Measurements from ENCODE around the gene NFASC.

Gene NFASC

DNA sequence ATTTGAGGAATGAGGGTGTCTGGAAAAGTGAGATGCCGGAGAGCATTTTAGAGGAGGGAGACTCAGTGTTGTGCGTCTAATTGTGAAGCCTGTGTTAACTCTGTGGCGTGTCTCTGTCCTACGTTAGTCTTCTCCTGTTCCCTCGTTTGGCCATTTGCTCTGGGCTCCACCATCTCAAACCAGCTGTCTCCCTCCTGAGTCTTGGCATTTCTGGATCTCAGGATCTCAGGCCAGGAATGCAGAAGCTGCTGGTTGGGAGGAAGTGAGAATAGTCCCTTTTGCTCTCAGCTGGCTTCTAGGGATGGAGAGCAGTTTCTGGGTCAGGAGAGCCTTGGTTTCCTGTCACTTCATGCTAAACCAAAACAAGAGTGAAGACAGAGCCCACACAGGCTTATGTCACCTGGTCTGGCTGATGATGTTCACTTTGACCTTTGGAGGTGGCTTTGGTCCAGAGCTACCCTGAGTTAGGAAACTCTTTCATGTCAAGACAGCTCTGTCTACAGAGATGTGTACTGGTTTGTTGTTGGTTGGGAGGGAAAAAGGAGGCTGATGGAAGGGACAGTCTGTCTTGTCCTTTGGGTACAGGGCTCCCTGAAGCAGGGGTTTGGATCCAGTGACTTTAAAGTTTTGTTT is 859 bp downstream of the NFASC start:
- Mint-ChIP-seq H3K4me3 (no peak overlapping the region), H3K4me1 (ENCODE audit: low read depth) (no peaks in the 10 kb centered on the region), H3K27me3 (peaks cover 4% of the 10 kb centered on the region), H3K36me3 (no peaks in the 10 kb centered on the region), H3K9me3 (ENCODE audit: low read depth) (no peaks in the 10 kb centered on the region), H3K27ac (no peak overlapping the region)

DNA sequence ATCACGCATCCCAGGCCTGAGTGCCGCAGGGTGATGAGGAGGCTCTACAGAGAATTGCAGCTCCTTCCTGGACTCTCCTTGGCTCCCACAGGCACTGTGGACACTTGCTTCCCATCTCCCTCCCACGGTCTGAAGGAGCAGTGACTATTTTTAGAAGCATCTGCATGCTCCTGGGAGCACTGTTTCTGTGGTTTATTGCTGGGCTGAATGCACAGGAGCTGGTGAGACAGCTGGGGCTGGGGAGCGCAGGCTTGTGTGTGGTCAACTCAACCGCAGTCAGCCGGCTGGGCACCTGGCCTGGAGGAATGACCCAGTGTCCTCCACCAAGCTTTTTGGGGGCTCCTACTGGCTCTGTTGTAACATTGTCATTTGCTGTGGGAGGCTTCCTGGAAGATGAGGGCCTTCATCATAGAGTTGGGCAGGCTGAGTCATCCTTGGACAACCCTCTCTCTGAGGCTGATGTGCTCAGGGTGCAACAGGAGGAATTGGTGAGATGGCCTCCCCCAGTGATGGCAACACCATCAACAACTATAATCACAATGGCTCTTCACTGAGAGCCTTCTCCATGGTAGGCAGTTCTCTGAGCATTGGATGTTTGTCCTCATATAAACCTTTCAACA is 1.7 kb downstream of the NFASC start:
- Mint-ChIP-seq H3K4me3 (no peak overlapping the region), H3K27me3 (peaks cover 6% of the 10 kb centered on the region), H3K27ac (no peak overlapping the region), H3K36me3 (no peaks in the 10 kb centered on the region), H3K4me1 (ENCODE audit: low read depth) (no peaks in the 10 kb centered on the region), H3K9me3 (ENCODE audit: low read depth) (no peaks in the 10 kb centered on the region)

DNA sequence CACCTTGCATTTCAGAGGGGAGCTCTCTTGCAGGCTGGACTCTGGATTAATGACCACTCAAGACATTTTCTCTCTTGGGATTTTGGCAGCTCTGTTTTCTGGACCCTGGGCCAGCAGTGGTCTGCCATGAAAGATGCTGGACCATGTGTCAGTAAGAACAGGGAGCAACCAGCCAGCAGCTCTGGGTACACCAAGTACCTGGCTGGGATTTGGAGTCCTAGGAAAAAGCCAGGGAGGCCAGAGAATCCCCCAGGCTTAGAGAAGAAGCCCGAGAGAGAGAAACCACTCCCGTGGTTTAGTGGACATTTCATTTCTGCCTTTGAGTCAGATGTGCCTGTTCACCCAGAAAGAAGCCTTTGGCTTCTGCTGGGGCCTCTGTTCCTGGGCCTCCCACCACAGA is 2.5 kb downstream of the NFASC start:
- Mint-ChIP-seq H3K36me3 (no peaks in the 10 kb centered on the region), H3K4me1 (ENCODE audit: low read depth) (no peaks in the 10 kb centered on the region), H3K4me3 (no peak overlapping the region), H3K27ac (no peak overlapping the region), H3K27me3 (peaks cover 9% of the 10 kb centered on the region), H3K9me3 (ENCODE audit: low read depth) (no peaks in the 10 kb centered on the region)

DNA sequence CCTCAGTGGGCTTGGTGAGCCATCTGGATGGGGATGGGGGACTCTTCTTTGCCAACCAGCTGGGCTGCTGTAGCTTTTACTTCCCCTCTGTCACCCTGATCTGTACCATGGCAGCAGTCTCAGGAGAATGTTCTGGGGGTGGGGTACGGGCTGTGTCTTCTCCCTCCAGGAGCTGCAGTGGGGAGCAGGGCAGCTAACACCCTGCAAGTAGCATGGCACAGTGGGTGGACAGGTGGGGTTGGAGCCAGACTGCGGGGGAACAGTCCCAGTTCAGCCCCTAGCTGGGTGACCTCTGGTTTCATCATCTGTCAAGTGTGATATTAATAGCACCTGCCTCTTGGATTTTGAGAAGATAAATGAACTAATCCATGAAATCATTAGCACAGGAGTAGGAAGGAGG is 3.1 kb downstream of the NFASC start:
- Mint-ChIP-seq H3K27me3 (peaks cover 9% of the 10 kb centered on the region), H3K36me3 (no peaks in the 10 kb centered on the region), H3K4me1 (ENCODE audit: low read depth) (no peaks in the 10 kb centered on the region), H3K27ac (no peak overlapping the region), H3K9me3 (ENCODE audit: low read depth) (no peaks in the 10 kb centered on the region), H3K4me3 (no peak overlapping the region)

DNA sequence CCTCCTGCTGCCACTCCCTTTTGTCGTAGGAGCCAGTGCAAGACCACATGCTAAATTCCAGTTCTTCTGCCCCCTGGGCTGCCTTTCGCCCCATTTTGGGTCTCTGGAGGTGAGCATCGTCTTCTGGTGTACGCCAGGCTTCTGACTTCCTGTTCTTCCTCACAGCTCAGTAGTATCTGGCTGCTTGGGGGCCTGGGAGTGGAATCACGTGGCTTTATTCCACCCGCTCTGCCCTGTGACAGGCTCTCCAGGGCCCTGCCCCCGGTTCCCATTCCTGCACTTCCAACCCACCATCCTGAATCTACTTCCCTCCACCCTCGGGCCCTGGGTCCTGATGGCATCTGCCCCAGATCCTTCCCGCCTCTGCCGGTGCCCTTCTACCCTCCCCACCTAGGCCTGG is 3.6 kb downstream of the NFASC start:
- Mint-ChIP-seq H3K36me3 (no peaks in the 10 kb centered on the region), H3K27me3 (peaks cover 9% of the 10 kb centered on the region), H3K4me3 (no peak overlapping the region), H3K27ac (no peak overlapping the region), H3K9me3 (ENCODE audit: low read depth) (no peaks in the 10 kb centered on the region), H3K4me1 (ENCODE audit: low read depth) (no peaks in the 10 kb centered on the region)

DNA sequence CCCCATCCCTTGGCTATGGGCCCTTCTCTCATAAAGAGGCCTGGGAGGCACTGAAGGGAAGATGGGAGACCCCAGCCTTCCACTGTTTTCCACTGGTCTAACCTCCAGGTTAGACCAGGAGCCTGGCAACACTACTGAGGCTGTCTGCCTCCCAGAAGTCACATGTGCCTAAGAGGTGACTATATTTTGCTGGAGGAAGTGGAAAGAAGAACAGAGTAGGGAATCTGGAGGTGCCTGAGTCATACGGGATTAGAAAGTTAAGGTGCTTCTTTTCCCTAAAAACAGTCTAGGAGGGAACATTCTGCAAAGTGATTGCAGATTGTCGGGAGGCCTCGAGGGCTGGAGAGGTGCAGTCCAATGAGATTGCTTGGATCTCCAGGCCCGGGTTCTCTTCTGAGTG is 4.6 kb downstream of the NFASC start:
- Mint-ChIP-seq H3K36me3 (no peaks in the 10 kb centered on the region), H3K4me3 (no peak overlapping the region), H3K27me3 (peaks cover 9% of the 10 kb centered on the region), H3K27ac (no peak overlapping the region), H3K9me3 (ENCODE audit: low read depth) (no peaks in the 10 kb centered on the region), H3K4me1 (ENCODE audit: low read depth) (no peaks in the 10 kb centered on the region)

DNA sequence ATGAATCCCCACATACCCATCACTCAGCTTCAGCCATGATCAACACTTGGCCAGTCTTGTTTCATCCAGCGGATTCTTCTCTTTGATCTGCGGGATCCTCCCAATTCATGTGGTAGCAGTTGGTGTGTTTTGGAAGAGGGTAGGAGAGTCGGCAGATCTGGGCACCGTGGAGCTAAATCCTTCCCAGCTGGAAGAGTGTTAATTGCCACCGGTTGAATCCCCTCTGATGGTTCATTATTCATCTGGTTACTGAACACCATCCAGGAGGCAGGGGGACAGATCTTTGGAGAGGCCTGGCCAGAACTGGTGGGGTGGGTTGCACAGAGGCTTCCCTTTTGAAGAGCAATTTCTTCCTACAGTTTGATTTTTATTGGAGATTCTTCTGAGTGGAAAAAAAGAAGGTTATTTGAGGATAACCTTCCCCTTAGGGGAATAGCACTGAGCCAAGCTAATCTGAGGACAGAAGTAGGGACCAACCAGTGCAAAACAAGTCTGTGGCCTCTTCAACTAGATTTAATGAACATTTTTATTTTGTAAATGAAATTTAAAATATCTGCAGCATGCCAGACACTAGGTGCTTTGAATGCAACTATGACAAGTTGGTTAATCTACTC is 8.1 kb downstream of the NFASC start:
- Mint-ChIP-seq H3K4me1 (ENCODE audit: low read depth) (no peaks in the 10 kb centered on the region), H3K27ac (no peak overlapping the region), H3K27me3 (peaks cover 9% of the 10 kb centered on the region), H3K36me3 (no peaks in the 10 kb centered on the region), H3K9me3 (ENCODE audit: low read depth) (no peaks in the 10 kb centered on the region), H3K4me3 (no peak overlapping the region)

DNA sequence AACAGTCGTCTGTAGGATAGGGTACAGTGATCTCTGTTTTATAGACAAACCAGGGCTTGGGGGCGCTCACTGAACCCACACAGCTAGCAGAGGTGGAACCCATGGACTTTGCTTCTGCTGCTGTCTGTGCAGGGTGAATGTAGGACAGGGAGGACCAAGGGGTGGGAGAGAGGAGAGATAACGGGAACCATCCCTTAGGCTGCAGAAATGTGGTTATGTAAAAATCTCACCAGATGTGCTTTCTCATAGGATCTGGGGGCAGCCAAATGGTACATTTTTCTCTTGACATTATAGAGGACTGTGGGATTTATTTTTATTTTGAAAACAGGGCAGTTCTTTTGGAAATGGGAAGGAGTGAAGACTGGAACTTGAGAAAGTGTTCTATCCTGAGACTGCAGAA is 8.7 kb downstream of the NFASC start:
- H3K36me3 Mint-ChIP-seq: no peaks in the 10 kb centered on the region
- H3K27me3 Mint-ChIP-seq: peaks cover 9% of the 10 kb centered on the region
- no peaks in the 10 kb centered on the region for H3K4me1 Mint-ChIP-seq (ENCODE audit: low read depth)
- no peak overlapping the region for H3K4me3 Mint-ChIP-seq
- peak overlapping the region; percentile 6 for H3K27ac Mint-ChIP-seq
- no peaks in the 10 kb centered on the region for H3K9me3 Mint-ChIP-seq (ENCODE audit: low read depth)

DNA sequence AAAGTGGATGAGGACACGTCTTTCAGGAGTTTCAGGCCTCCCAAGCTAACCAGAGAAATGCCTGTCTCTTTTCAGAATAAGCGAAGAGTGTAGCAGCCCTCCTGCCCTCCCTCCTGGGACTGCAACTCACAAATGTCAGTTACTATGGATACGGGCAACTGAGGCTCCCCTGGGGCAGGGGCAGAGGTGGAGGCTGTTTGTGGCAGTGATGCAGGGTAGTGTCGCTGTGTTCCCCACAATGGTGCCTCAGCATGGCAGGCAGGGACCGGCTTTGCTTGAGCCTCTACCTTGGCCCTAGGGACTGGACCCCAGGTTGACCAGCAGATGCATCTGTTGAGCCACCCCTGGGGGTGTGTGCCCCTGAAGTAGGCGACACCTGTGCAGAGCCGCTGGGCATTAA is 10.2 kb downstream of the NFASC start:
- Mint-ChIP-seq H3K9me3 (ENCODE audit: low read depth) (no peaks in the 10 kb centered on the region), H3K4me1 (ENCODE audit: low read depth) (no peaks in the 10 kb centered on the region), H3K27me3 (peaks cover 9% of the 10 kb centered on the region), H3K36me3 (no peaks in the 10 kb centered on the region), H3K4me3 (no peak overlapping the region), H3K27ac (no peak overlapping the region)

DNA sequence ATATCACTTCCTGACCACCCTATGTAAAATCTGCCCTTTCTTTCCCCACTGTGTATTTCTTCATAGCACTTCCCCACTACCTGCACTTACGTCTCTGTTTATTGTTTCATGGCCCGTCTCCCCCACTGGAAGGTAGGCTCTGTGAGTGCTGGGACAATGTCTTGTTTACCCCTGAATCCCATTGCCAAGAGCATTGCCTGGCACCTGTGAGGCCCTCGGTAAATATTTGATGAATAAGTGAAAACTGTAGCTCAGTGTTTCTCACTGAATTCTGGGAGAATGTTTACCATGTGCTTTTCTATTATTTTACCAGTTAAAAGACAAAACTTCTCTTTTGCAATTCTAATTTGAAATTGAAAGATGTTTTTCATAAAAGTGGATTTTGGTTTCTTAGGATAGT is 11.8 kb downstream of the NFASC start:
- no peak overlapping the region for H3K27ac Mint-ChIP-seq
- no peaks in the 10 kb centered on the region for H3K4me1 Mint-ChIP-seq (ENCODE audit: low read depth)
- H3K36me3 Mint-ChIP-seq: no peaks in the 10 kb centered on the region
- H3K4me3 Mint-ChIP-seq: no peak overlapping the region
- no peaks in the 10 kb centered on the region for H3K9me3 Mint-ChIP-seq (ENCODE audit: low read depth)
- peaks cover 6% of the 10 kb centered on the region for H3K27me3 Mint-ChIP-seq

DNA sequence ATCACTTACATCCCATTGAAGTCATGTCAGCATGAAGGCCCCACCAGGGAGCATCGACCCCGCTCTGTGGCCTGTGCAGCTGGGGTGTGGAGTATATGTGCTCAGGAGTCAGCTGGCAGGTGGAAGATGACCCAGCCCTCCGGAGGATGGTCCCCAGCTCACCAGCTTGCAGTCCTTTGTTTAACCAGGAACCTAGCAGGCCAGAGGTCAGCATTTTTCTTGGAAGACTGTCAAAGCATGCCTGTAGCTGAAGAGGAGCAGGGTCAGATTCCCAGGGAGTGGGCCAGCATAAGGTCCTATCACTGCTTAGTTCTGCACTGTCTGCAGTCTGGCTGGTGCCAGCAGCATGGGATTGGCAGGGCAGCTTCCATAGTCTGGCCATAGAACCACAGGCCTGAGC is 12.7 kb downstream of the NFASC start:
- H3K4me1 Mint-ChIP-seq (ENCODE audit: low read depth): no peaks in the 10 kb centered on the region
- H3K27me3 Mint-ChIP-seq: peaks cover 3% of the 10 kb centered on the region
- H3K4me3 Mint-ChIP-seq: no peak overlapping the region
- H3K27ac Mint-ChIP-seq: no peak overlapping the region
- H3K9me3 Mint-ChIP-seq (ENCODE audit: low read depth): no peaks in the 10 kb centered on the region
- no peaks in the 10 kb centered on the region for H3K36me3 Mint-ChIP-seq

DNA sequence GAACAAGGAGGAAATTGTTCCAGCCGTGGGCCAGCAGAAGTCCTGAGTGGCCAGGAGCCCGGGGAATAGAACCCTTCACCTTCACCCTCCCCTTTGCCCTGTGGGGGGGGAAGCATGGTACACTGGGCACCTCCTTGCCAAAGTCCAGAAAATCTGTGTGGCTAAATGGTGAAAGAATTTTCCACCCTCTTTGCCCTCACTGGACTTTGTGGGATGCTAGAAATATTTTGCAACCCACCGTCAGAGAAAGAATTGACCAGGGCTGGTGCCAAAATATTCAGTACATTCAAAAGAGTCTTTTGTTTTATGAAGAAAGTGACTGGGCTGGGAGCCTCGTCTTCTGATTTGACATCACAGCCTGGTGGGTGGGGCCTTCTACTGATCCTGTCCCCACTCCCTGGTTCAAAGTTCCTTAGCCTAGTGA is 14.6 kb downstream of the NFASC start:
- H3K27me3 Mint-ChIP-seq: no peaks in the 10 kb centered on the region
- H3K36me3 Mint-ChIP-seq: no peaks in the 10 kb centered on the region
- H3K4me1 Mint-ChIP-seq (ENCODE audit: low read depth): no peaks in the 10 kb centered on the region
- H3K9me3 Mint-ChIP-seq (ENCODE audit: low read depth): no peaks in the 10 kb centered on the region
- H3K4me3 Mint-ChIP-seq: no peak overlapping the region
- H3K27ac Mint-ChIP-seq: no peak overlapping the region

DNA sequence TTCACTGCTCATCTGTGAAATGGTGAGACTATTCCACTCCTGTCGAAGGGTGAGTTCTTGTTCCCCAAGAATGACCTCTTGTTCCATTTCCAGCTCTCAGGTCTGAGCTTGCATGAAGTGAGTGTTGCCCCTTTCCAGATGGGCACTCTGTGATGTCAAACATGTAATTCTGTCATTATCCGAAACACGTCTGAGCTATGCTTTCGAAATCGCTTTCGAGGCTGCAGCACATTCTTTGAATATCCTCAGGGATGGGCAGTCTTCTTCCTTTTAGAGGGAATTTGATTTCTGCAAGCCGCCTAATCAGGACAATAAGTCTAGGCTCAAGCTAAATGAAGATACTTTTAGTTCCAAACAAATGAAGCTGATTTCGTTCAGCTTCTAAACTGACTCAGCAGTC is 15.1 kb downstream of the NFASC start:
- Mint-ChIP-seq H3K9me3 (ENCODE audit: low read depth) (no peaks in the 10 kb centered on the region), H3K27ac (no peak overlapping the region), H3K4me1 (ENCODE audit: low read depth) (no peaks in the 10 kb centered on the region), H3K4me3 (no peak overlapping the region), H3K36me3 (no peaks in the 10 kb centered on the region), H3K27me3 (no peaks in the 10 kb centered on the region)

DNA sequence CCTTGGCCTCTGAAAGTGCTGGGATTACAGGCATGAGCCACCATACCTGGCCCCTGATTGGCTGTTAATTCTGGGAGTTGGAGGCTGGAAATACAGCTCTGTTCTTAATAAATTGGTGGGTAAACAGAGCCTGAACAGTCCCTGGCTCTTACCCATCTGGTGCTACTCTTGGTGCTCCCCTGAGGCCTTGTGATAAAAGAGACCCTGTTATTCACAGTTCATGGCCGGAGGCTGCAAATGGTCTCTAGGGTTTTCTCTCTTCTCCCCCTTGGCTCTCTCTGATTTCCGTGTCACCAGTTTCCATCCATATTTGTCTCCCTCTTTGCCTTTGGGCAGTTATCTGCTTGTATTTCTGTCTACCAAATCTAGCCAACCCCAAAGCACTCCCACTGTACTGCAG is 17.2 kb downstream of the NFASC start:
- Mint-ChIP-seq H3K27me3 (peaks cover 1% of the 10 kb centered on the region), H3K27ac (no peak overlapping the region), H3K4me3 (no peak overlapping the region)

DNA sequence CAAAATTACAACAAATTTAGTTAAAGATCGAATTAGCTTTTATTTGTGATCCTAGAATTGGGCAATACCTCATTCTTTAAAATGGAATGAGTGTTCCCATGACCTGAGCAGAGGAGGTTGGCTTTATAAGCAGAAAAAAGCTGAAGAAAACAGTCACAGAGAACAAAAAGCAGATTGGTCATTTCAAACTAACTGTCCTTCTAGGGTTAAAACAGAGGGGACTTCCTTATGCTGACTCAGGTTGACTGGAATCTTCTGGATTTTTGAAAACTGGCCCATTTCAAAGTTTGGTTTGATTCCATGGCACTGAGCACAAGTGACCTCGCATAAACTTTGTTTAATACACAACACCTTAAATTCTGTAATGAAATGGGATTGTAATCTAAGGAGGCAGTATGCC is 17.6 kb downstream of the NFASC start:
- H3K27ac Mint-ChIP-seq: no peak overlapping the region
- H3K4me3 Mint-ChIP-seq: no peak overlapping the region
- peaks cover 4% of the 10 kb centered on the region for H3K27me3 Mint-ChIP-seq
- H3K36me3 Mint-ChIP-seq: no peaks in the 10 kb centered on the region
- no peaks in the 10 kb centered on the region for H3K9me3 Mint-ChIP-seq (ENCODE audit: low read depth)
- H3K4me1 Mint-ChIP-seq (ENCODE audit: low read depth): no peaks in the 10 kb centered on the region

More for the DNA sequence above, 17.2 kb downstream of the NFASC start:
- Mint-ChIP-seq H3K36me3 (no peaks in the 10 kb centered on the region), H3K4me1 (ENCODE audit: low read depth) (no peaks in the 10 kb centered on the region), H3K9me3 (ENCODE audit: low read depth) (no peaks in the 10 kb centered on the region)
